Measurements from ENCODE around the gene SAPCD1.
A peak's percentile ranks its signal among the peaks of the same experiment; 100 is the strongest.

The SAPCD1 gene

GRCh38 chr6:31768363-31769257 is 6.2 kb downstream of the SAPCD1 start:
- POLR2A ChIA-PET, result interaction anchor here (1.4 kb wide), 1 partner anchor 59 kb away, joined by 7 read pairs; the partner anchor contains the start of gene HSPA1B
- DNase-seq (ENCODE audit: extremely low spot score), result no peak
- CTCF ChIA-PET, result interaction anchor here (0.6 to 3.1 kb wide), 9 partner anchors 16 to 88 kb away, joined by 3 to 19 read pairs (median 7); partner anchors contain the start of genes ABHD16A, DDAH2, LY6G5C and MSH5

DNA sequence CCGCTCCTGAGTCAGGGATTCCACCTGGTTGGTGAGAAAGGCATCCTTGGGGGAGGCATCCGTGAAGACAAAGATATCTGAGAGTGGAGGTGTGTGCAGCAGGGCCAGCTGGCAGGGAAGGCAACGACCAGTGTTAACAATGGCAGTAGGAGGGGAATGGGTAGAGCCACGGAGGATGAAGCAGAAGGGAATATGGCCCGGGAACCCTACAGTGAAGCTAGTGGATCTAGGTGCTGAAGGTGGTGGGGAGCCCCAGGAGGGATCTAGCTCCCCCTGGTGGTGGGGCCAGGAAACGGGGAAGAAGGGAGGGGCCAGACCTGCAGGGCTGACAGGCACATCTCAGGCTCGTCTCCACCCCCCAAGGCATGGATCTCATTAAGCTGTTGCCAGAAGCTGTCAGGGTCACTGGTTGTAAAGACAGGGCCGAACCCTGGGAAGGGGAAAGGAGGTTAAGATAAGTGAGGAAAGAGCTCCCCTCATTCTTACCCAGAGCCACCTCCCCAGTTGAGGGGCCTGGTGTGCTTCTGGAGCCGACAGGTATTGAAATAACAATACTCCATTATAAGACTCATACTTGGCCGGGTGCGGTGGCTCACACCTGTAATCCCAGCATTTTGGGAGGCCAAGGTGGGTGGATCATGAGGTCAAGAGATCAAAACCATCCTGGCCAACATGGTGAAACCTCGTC is 7.4 kb downstream of the SAPCD1 start:
- ChIA-PET CTCF (interaction anchor here (0.5 to 3.1 kb wide), 21 partner anchors 9 to 171 kb away, joined by 3 to 19 read pairs (median 4); partner anchors contain the start of genes ABHD16A, DDAH2, LY6G5C and MSH5), POLR2A (interaction anchor here (0.6 to 1.4 kb wide), 8 partner anchors 30 to 105 kb away, joined by 3 to 8 read pairs (median 5); partner anchors contain the start of genes CLIC1, GPANK1, HSPA1A and HSPA1B)
- DNase-seq (ENCODE audit: extremely low spot score), result peak; percentile 95
- TF ChIP-seq, protein P1, sequence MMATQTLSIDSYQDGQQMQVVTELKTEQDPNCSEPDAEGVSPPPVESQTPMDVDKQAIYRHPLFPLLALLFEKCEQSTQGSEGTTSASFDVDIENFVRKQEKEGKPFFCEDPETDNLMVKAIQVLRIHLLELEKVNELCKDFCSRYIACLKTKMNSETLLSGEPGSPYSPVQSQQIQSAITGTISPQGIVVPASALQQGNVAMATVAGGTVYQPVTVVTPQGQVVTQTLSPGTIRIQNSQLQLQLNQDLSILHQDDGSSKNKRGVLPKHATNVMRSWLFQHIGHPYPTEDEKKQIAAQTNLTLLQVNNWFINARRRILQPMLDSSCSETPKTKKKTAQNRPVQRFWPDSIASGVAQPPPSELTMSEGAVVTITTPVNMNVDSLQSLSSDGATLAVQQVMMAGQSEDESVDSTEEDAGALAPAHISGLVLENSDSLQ (IDR thresholded peaks at IDR 0.05), result peak; percentile 76
- no peak for TF ChIP-seq ELF4 (IDR thresholded peaks at IDR 0.05)

More at GRCh38 chr6:31768363-31769257, 6.2 kb downstream of the SAPCD1 start:
- no peak for TF ChIP-seq HDGF (IDR thresholded peaks at IDR 0.05; ENCODE audit: borderline replicate concordance)
- no peak for TF ChIP-seq ZNF384 (IDR thresholded peaks at IDR 0.05)
- no peak for TF ChIP-seq TARDBP (IDR thresholded peaks at IDR 0.05)
- no peak for TF ChIP-seq FOXA1 (IDR thresholded peaks at IDR 0.05)
- TF ChIP-seq FOXK2 (IDR thresholded peaks at IDR 0.05), result no peak
- TF ChIP-seq LEF1 (IDR thresholded peaks at IDR 0.05; ENCODE audit: borderline replicate concordance), result no peak
- TF ChIP-seq ELF4 (IDR thresholded peaks at IDR 0.05), result no peak
- no peak for TF ChIP-seq FOXM1 (IDR thresholded peaks at IDR 0.05; ENCODE audit: borderline replicate concordance)
- no peak for TF ChIP-seq BHLHE40 (IDR thresholded peaks at IDR 0.05; ENCODE audit: borderline replicate concordance)
- TF ChIP-seq, protein P1 (IDR thresholded peaks at IDR 0.05), result no peak
- TF ChIP-seq NFRKB (IDR thresholded peaks at IDR 0.05), result no peak

GRCh38 chr6:31770860-31771259 is 8.4 kb downstream of the SAPCD1 start:
- TF ChIP-seq ZNF384 (IDR thresholded peaks at IDR 0.05) (0 out of 2 replicates have a peak, but pooled peaks have one; percentile 45), SUZ12 (IDR thresholded peaks at IDR 0.05) (no peak)
- CTCF ChIA-PET, result interaction anchor here (0.9 to 3.1 kb wide), 4 partner anchors 20 to 172 kb away, joined by 3 to 13 read pairs (median 8); partner anchors contain the start of gene DDAH2

DNA sequence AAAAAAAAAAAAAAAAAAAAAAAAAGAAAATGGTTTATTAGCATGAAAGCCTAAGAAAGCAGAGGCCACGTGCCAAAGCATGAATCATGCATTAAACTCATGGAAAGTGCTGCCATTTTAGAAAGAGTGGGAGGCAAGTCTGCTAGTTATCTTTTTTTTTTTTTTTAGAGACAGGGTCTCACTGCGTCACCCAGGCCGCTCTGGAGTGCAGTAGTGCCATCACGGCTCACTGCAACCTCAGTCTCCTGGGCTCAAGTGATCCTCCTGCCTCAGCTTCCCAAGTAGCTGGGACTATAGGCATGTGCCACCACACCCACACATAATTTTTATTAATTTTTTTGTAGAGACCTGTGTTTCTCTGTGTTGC is 9.5 kb downstream of the SAPCD1 start:
- ChIA-PET POLR2A (interaction anchor here (1.8 kb wide), 1 partner anchor 56 kb away, joined by 9 read pairs; the partner anchor contains the start of gene HSPA1B), CTCF (no interaction called here)
- TF ChIP-seq CTBP1 (IDR thresholded peaks at IDR 0.05; ENCODE audit: borderline replicate concordance) (no peak), LEF1 (IDR thresholded peaks at IDR 0.05; ENCODE audit: borderline replicate concordance) (no peak), FOXA1 (IDR thresholded peaks at IDR 0.05) (no peak), HDGF (IDR thresholded peaks at IDR 0.05; ENCODE audit: borderline replicate concordance) (no peak), BHLHE40 (IDR thresholded peaks at IDR 0.05; ENCODE audit: borderline replicate concordance) (no peak), TARDBP (IDR thresholded peaks at IDR 0.05) (no peak), SUZ12 (IDR thresholded peaks at IDR 0.05) (no peak), ARNT (IDR thresholded peaks at IDR 0.05) (no peak), L3MBTL2 (conservative IDR thresholded peaks at IDR 0.05) (no peak), NFRKB (IDR thresholded peaks at IDR 0.05) (no peak), SP1 (IDR thresholded peaks at IDR 0.05) (no peak), ZNF384 (IDR thresholded peaks at IDR 0.05) (no peak), FOXK2 (IDR thresholded peaks at IDR 0.05) (no peak), FOXM1 (IDR thresholded peaks at IDR 0.05; ENCODE audit: borderline replicate concordance) (no peak)
- no peak for DNase-seq (ENCODE audit: extremely low spot score)

More at GRCh38 chr6:31770860-31771259, 8.4 kb downstream of the SAPCD1 start:
- POLR2A ChIA-PET, result interaction anchor here (0.6 to 1.2 kb wide), 2 partner anchors 41 to 70 kb away, joined by 4 to 7 read pairs; no protein-coding TSS in a partner anchor
- no peak for DNase-seq (ENCODE audit: extremely low spot score)

GRCh38 chr6:31775184-31775583 is 12.7 kb downstream of the SAPCD1 start:
- POLR2A ChIA-PET, result interaction anchor here (0.9 to 3.1 kb wide), 5 partner anchors 36 to 110 kb away, joined by 3 to 11 read pairs (median 6); partner anchors contain the start of genes ABHD16A, GPANK1, HSPA1A and HSPA1B
- TF ChIP-seq LEF1 (IDR thresholded peaks at IDR 0.05; ENCODE audit: borderline replicate concordance), result no peak
- TF ChIP-seq TARDBP (IDR thresholded peaks at IDR 0.05), result no peak
- TF ChIP-seq NFRKB (IDR thresholded peaks at IDR 0.05), result no peak
- no peak for TF ChIP-seq SP1 (IDR thresholded peaks at IDR 0.05)
- no peak for TF ChIP-seq ELF4 (IDR thresholded peaks at IDR 0.05)
- no peak for TF ChIP-seq L3MBTL2 (conservative IDR thresholded peaks at IDR 0.05)
- no peak for TF ChIP-seq FOXA1 (IDR thresholded peaks at IDR 0.05)
- no peak for TF ChIP-seq FOXK2 (IDR thresholded peaks at IDR 0.05)
- TF ChIP-seq FOXM1 (IDR thresholded peaks at IDR 0.05; ENCODE audit: borderline replicate concordance), result no peak
- TF ChIP-seq, protein P1 (IDR thresholded peaks at IDR 0.05), result no peak
- TF ChIP-seq HDGF (IDR thresholded peaks at IDR 0.05; ENCODE audit: borderline replicate concordance), result no peak
- TF ChIP-seq ZNF384 (IDR thresholded peaks at IDR 0.05), result no peak
- no peak for TF ChIP-seq ARNT (IDR thresholded peaks at IDR 0.05)
- no peak for TF ChIP-seq BHLHE40 (IDR thresholded peaks at IDR 0.05; ENCODE audit: borderline replicate concordance)
- TF ChIP-seq CTBP1 (IDR thresholded peaks at IDR 0.05; ENCODE audit: borderline replicate concordance), result no peak
- TF ChIP-seq SUZ12 (IDR thresholded peaks at IDR 0.05), result no peak
- CTCF ChIA-PET, result interaction anchor here (0.8 to 1.8 kb wide), 3 partner anchors 16 to 165 kb away, joined by 4 to 6 read pairs (median 5); no protein-coding TSS in a partner anchor
- no peak for DNase-seq (ENCODE audit: extremely low spot score)
